NCI-H446 treated with DMSO at 0.1 percent for 48 hours (cell line): ENCODE results near the gene UAP1L1.
A peak's percentile ranks its signal among the peaks of the same experiment; 100 is the strongest.

ENCODE experiments used
- DNase-seq: peaks from one replicate; lab custom pipeline; 2025; lab: John Stamatoyannopoulos, UW

Gene UAP1L1

DNA sequence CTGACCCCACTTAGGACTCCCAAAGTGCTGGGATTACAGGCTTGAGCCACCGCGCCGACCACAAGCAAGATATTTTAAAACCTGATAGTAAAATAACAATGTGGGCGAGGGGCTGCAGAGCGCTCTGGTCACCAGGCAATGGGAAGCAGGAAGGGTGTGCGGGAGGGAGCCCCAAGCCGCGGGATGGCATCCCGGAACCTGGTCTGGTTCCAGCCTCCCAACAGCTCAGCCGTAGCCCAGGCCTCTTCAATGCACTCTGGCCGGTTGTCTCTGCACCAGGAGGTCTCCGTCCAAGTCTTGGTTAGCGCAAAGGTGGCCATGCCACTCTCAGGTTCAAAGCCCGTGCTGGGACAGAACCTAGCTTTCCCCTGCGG, 694 bp upstream of the UAP1L1 start:
- no peak for DNase-seq

DNA sequence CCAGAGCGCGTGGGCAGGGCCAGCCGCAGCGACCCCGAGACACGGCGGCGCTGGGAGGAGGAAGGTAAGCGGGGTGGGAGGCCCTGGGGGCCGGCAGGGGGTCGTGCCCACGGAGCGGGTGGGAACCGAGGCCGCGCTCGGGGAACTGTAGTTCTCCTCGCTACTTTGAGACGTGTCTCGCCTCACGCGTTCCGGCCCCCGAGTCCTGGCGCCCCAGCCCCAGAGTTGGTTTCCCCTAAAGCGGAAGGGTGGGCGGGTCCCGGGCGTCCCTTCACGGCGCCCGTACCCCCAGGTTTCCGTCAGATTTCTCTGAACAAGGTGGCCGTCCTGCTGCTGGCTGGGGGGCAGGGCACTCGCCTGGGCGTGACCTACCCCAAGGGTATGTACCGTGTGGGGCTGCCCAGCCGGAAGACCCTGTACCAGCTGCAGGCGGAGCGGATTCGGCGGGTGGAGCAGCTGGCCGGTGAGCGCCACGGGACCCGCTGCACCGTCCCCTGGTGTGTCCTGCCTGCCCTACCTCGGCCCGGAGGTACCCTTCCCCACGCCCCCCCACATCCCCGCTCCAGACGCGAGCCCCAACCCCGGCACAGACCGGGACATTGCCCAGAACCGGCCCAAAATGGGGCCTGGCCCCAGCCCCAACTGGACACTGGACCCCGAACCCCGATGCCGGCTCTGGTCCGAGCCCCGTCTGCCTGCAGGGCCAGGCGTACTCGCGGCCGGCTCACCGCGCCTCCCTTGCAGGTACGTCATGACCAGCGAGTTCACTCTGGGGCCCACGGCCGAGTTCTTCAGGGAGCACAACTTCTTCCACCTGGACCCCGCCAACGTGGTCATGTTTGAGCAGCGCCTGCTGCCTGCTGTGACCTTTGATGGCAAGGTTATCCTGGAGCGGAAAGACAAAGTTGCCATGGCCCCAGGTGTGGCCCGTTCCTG, 709 bp downstream of the UAP1L1 start:
- DNase-seq: no peak

DNA sequence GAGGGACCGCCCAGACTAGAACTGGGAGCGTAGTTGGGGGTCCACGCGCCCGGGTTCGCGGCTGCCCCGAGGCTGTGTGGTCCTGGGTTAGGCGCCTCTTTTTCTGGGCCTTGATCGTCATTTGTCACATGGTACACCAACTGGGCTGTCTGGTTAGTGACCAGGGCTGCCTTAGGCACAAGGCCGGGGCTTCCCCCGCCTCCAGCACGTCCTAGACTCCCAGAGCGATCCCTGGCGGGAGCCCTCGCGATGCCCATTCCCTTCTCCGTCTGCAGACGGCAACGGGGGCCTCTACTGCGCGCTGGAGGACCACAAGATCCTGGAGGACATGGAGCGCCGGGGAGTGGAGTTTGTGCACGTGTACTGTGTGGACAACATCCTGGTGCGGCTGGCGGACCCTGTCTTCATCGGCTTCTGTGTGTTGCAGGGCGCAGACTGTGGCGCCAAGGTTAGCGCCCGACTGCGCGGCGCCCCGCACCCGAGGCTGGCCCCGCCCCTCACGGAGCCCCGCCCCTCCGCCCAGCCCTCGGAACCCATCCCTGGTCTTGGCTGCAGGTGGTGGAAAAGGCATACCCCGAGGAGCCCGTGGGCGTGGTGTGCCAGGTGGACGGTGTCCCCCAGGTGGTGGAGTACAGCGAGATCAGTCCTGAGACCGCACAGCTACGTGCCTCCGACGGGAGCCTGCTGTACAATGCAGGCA, 1.5 kb downstream of the UAP1L1 start:
- no peak for DNase-seq

DNA sequence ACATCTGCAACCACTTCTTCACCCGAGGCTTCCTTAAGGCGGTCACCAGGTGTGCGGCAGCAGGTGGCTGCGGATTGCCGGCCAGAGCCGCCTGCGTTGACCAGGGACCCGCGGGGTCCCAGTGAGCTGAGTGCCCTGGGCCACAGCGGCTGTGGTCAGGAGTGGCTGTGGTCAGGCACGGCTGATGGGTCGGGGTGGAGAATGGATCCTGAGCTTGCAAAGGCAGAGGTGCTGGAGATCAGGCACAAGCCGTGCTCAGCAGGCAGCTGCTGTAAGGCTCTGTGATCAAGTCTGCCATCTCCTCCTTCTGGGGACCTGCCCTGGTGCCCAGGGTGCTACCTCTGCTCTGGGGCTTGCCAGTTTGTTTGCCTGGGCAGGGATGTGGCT, 2.1 kb downstream of the UAP1L1 start:
- no peak for DNase-seq

GRCh38 chr9:137080260-137081122, 3.2 kb downstream of the UAP1L1 start:
- DNase-seq: no peak

GRCh38 chr9:137082222-137082924, 5.1 kb downstream of the UAP1L1 start:
- no peak for DNase-seq

DNA sequence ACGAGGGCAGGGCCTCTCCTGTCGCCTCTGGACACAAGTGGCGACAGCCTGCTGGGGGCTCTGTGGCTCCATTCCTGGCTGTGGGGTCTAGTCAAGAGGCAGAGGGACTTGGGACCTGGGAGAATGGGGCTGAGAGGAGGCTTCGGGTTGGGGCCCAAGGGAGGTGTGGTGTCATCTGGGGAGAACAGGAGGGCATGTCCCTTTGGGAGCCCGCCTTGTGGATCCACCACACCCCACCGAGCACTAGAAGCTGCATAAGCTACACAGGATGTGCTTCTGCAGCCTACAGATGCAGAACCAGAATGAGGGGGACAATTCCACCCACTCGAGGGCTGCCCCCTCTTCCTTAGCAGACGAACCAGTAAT, 5.6 kb downstream of the UAP1L1 start:
- DNase-seq: no peak

DNA sequence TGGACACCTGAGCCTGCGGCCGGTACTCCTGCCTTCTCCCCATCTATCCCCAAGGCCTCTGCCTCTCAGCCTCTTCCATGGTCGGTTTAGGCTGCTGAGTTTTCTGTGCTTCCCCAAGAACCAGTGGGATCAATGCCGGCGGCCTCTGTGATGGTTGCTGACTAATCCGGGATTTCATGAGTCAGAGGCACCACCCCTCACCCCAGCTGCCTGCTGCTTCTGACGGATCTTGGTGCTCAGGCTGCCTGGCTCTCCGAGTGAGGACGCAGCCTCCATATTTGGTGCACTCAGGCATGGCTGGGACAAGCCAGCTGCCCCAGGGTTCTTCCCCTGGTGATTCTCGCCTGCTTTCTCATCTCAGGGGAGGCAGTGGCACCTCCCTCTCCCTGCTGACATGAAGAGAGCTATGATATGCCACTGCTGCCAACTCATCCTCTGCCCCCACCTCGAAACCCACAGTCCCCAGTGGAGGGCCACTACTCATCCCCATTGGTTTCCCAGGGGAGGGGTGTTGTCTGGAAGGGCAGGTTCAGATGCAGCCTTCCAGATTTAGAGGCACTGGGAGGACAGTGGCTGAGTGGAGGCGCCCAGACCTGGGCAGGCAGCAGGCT, 6.2 kb downstream of the UAP1L1 start:
- no peak for DNase-seq

GRCh38 chr9:137084526-137084925, 7.2 kb downstream of the UAP1L1 start:
- no peak for DNase-seq

DNA sequence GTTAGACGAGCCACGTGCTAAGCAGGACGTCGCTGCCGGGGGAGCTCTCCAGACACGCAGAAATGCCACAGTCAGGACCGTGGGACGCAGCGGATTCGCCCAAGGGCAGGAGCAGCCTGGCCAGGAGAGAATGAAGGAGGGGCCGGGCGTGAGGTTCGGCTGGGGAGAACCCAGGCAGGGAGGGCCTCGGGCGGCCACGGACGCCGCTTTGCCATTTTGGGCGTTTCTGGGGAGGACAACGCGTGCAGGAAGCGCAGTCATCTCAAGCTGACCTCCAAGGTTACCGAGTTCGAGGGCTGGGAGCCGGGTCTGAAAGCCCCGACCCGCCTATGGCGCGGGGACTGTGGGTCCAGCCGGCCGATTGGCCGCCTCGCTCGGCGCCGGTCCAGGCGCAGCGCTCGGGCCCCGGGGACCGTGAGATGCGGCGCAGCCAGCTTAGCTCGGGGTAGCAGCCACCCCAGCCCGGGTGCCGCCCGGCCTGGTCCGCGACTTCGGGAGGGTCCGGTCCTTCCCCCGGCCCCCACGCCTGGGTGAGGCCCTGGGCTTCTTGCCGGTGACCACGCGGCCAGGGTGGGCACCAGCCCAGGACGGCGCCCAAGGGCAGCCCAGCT, 8.7 kb downstream of the UAP1L1 start:
- DNase-seq: no peak

DNA sequence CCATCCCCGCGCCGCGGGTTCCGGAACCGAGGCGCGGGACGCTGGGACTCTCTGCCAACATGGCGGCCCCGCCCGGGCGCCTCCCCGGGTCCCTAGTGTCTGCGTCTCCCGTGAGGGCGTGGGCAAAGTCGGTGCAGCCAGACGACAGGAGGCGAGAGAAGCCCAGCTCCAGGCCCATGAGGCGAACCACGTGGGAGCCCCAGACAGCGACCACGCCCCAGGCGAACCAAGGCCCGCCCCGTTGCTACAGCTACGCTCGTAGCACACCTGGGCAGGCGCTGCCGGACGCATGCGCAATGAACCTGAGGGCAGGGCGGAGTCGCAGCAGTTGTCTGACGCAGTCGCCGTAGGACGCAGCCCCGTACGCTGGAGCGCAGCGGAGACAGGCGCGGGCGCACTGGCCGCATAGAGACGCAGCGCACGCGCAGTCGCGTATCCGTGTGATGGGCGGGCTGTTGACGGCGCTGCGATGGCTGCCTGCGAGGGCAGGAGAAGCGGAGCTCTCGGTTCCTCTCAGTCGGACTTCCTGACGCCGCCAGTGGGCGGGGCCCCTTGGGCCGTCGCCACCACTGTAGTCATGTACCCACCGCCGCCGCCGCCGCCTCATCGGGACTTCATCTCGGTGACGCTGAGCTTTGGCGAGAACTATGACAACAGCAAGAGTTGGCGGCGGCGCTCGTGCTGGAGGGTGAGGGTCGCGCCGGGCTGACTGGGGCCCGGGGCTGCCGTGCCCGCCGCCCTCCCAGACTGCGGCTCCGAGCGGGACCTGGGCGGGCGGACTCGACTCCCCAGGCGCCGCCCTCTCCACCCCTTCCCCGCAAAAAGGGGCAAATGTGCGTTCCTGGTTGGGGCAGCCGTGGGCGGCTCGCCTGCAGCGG, 9.5 kb downstream of the UAP1L1 start, which contains the start of gene MAN1B1:
Gene MAN1B1, plus strand, starts transcription at position 455 of the 878 bp plus-strand sequence. Its CDS starts 15 bp downstream, at position 470.
- peak; percentile 93 for DNase-seq

DNA sequence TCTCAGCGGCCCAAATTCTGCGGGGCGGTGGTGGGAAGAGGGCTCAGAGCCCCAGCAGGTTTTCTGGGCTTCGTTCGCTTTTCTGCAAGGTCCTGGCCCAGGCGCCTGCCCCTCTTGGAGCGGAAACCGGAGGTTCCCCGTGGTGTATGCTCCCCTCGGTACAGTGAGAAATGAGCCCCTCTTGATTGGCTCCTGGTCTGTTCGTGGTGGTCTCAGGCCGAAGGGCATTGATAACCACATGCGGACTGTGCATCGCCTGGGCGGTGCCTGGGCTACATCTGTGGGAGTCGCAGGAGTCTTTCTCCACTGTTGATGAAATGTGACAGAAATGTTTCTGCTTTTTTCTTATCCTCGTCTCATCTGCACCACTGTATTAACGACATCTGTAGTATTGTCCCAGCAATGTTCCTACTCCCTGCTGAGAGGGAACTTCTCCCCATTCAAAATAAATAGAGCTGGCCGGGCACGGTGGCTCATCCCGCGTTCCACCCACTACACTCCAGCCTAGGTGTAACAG, 10.2 kb downstream of the UAP1L1 start:
- DNase-seq: no peak

DNA sequence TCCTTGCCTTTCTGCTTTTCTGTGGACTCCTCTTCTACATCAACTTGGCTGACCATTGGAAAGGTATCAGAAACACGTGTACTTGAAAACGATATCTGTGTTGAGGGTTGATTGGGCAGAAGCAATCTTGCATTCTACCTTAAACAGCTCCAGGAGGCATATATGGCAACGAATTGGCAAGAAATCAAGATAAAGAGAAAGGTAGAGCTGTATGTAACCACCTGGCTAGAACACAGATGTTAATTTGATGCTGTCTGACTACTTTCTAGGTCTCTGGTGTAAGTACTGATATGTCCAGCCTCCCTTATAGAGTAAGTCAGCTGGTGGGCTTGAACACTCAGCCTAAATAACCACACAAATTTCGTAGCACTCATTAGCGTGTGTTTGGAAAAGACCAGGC, 10.8 kb downstream of the UAP1L1 start:
- no peak for DNase-seq

DNA sequence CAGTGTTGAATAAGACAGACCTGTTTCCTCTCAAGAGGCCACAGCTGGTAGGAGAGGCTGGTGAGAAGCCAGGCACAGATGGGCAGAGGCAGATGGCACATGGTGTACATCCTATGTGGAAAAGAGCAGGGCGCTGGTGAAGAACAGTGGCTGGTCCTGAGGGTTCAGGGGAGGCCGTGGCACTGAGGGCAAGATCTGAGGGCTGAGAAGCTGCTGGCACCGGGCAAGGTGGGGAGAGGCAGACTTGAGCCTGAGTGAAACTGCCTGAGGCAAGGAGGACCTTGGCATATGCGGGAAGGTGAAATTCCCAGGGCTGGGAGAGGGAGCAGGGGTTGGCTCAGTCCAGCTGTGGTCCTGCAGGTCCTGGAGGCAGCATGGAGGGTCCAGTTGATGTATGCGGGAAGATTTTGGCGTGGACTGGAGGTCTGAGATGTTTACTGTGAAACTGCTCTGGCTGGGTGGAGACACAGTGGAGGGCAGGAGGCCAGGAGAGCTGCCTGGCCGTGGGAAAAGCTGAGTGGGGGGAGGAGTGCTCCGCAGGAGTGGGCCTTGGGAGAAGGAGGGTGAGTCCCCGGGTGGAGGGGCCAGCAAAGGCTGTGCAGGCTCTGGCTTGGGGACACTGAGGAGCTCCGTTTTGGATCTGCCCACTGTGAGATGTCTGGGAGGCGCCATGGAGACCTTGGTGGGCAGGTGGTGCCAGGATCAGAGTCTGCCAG, 12.1 kb downstream of the UAP1L1 start:
- DNase-seq: no peak

GRCh38 chr9:137095664-137096517, 18.6 kb downstream of the UAP1L1 start:
- DNase-seq: no peak

DNA sequence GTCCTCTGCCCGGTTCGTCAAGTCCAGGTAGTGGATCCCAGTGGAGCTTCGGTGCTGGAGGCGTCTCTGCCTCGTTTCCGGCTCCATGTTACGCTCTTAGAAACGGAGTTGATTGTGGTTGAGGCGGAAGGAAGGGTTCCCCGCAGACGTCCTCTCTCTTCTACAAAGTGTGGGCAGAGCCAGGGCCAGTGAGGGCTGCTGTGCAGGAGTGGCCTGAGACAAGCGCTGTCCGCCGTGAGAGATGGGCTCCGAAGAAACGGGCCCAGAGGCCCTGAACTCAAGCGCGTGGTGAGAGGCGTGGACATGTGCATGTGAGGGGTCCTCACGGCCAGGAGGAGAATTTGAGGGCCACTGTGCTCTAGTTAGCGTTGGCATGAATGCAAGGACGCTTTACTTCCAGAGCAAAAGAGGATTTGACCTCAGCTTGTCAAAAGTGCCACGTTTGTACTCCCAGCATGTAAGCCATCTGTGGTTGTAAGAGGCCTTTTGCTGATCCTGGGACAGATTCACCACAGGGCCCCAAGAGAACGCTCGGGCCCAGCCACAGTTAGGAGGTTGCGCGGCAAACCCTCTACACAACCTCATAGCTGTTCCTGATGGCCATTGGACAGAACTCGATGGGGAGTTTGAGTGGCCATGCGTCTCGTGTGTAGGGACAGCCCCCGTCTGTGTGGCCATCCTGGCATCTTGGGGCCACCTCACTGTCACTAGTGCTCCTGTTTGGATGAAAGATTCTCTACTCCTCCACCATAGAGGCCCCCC, 19.6 kb downstream of the UAP1L1 start:
- DNase-seq: no peak

DNA sequence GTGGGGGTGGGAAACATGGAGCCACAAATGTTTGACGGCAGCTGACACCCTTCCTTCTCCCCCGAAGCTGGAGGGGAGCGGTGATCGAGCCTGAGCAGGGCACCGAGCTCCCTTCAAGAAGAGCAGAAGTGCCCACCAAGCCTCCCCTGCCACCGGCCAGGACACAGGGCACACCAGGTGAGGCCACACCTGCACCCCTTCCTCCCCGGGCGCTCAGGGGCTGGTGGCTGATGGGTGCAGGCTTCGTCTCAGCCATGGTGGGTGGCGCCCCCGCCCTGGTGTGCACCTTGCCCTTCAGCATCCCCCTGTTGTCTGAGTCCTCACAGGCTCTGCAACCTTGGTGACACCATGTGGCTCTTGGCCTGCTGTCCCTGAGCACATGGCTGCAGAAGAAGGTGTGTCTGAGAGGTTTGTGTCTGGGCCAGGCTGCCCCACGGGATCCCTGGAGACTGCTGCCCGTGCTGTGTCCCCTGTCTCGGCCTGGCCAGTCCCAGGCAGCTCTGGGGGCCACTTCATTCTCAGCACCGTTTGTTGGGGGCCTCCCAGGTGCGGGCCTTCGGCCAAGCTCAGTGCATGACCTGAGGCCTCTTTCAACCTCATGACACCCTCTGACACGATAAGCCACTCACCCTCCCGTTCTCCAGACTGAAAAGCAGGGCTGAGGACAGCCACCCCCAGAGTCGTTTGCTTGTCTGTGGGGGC, 20.6 kb downstream of the UAP1L1 start:
- DNase-seq: no peak
